ENCODE data around the gene ABCD1.

ABCD1 gene

DNA sequence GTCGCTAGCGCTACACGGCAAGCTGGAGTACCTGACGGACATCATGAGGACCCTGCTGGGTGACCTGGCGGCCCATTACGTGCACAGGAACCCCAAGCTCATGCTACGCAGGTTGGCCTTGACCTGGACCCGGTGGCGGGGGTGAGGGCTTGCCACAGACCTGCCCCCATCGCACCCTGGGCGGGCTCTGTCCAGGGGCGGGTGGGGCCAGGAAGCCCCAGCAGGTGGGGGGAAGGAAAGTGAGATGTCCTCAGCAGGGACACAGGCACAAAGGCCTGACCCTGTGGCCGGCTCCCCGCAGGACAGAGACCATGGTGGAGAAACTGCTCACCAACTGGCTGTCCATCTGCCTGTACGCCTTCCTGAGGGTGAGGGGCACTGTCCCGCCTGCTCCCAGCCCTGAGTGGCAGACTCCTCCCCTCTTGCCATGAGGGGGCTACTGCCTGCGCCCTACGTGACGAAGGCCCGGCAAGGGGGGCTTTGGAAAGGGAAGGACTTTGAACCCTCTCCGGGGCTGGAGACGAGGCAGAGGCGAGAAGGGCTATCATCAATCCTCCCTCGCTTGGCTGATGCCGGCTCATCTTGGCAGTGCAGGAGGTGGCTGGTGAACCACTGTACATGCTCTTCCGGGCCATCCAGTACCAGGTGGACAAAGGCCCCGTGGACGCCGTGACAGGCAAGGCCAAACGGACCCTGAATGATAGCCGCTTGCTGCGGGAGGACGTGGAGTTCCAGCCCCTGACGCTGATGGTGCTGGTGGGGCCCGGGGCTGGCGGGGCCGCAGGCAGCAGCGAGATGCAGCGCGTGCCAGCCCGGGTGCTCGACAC, 50.9 kb downstream of the ABCD1 start:
- no peak for DNase-seq

DNA sequence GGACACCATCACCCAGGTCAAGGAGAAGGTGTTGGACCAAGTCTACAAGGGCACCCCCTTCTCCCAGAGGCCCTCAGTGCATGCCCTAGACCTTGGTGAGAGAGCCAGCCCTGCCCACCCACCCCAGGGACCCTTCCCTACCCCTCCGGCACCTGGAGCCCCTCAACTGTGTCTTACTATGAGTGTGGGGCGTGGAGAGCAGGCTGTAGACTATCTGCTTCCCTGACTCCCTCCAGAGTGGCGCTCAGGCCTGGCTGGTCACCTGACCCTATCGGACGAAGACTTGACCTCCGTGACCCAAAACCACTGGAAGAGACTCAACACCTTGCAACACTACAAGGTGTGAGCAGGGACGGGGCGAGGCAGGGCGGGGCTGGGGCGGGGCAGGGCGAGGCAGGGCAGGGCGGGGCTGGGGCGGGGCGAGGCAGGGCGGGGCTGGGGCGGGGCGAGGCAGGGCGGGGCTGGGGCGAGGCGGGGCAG, 51.5 kb downstream of the ABCD1 start:
- no peak for DNase-seq

DNA sequence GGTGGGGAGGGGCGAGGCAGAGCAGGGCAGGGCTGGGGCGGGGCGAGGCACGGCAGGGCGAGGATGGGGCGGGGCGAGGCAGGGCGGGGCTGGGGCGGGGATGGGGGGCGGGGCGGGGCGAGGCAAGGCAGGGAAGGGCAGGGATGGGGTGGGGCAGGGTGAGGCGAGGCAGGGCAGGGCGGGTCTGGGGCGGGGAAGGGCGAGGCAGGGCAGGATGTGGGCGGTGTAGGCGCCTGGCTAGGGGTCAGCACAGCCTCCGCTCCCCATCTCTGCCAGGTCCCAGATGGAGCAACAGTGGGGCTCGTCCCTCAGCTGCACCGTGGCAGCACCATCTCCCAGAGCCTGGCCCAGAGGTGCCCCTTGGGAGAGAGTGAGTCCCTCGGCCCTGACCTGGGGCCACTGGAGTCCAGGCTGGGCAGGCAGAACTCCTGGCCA, 52.0 kb downstream of the ABCD1 start:
- no peak for DNase-seq

DNA sequence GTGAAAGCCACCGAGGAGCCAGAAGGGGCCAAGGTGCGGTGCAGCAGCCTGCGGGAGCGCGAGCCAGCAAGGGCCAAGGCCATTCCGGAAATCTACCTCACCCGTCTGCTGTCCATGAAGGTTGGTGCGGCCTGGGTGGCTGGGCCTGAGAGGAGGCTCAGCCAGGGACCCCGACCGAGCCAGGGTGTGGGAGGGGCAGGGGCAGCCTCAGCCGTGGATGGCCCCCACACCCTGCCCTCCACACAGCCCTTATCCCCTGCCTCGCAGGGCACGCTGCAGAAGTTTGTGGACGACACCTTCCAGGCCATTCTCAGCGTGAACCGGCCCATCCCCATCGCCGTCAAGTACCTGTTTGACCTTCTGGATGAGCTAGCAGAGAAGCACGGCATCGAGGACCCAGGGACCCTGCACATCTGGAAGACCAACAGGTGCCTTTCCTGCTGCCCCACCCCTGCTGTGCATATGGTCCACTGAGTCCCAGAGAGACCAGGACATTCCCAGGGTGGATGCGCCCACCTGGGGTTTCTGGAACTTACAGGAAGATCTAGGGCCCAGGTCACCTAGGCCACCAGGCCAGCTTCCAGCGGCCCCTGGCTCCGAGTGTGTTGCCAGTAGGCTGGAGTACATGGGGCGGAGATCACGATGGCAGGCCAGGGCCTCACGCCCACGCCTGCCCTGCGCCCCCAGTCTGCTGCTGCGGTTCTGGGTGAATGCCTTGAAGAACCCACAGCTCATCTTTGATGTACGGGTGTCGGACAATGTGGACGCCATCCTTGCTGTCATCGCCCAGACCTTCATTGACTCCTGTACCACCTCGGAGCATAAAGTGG, 52.8 kb downstream of the ABCD1 start:
- DNase-seq: no peak

DNA sequence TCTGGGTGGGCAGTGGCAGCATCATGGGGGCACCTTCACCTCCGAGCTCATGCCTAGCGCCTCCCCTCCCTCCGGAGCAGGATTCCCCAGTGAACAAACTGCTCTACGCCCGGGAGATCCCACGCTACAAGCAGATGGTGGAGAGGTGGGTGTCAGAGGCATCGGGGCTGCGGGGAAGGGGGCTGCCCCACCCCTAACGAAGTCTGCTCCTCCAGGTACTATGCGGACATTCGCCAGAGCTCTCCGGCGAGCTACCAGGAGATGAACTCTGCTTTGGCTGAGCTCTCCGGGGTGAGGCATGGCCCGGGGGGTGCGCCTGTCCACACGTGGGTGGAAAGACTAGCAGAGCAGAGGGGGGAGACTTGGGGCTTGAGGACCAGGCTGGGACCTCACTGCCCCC, 53.5 kb downstream of the ABCD1 start:
- DNase-seq: no peak

DNA sequence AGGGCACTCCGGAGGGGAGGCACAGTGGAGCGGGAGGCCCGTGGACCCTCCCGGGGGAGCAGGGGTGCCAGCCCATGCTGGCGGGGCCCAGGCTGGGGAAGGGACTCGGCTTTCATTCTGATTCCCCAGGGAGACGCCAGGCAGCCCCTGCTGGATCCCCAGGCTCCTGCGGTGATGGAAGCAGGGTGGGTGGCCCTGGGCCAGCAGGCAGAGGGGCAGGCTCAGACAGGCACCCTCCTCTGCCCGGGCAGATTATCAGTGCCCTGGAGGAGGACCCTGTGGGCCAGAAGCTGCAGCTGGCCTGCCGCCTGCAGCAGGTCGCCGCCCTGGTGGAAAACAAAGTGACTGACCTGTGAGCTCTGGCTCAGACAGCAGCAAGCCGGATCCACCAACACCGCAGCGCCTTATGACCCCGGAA, 54.0 kb downstream of the ABCD1 start:
- peak; percentile 45 for DNase-seq

DNA sequence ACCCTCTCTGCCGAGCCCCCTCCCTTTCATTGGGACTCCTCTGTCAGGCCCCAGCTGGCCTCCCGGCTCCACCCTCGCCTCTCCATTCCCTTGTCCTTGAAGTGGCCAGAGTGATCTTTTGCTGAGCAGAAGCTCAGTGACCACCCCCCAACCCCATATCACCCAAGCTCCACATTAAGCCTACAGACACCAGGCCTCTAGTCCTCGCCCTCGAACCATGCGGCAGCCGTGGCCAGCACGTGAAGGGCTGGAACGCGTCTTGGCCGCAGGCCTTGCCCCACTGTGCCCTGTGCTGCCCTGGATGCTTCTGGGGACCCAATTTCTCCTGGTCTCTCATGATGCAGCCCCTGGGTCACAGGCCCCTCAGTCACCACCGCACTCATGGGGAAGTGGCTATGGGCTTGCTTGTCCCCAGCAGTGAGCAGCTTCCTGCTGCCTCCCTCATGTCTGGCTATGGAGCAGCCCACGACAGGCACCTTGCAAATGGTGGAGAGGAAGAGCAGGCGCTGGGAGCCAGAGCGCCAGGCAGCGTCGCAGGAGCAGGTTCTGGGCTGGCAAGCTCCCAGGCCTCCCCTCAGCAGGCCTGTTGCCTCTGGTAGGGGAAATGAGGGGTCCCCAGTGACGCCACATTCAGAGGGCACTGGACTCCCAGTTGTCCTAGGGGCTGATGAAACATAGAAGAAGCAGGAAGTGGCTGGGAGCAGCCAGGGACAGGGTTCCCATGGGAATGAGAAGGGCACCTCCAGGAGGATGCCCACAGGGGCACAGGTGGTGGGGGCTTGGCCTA, 55.4 kb downstream of the ABCD1 start:
- no peak for DNase-seq

DNA sequence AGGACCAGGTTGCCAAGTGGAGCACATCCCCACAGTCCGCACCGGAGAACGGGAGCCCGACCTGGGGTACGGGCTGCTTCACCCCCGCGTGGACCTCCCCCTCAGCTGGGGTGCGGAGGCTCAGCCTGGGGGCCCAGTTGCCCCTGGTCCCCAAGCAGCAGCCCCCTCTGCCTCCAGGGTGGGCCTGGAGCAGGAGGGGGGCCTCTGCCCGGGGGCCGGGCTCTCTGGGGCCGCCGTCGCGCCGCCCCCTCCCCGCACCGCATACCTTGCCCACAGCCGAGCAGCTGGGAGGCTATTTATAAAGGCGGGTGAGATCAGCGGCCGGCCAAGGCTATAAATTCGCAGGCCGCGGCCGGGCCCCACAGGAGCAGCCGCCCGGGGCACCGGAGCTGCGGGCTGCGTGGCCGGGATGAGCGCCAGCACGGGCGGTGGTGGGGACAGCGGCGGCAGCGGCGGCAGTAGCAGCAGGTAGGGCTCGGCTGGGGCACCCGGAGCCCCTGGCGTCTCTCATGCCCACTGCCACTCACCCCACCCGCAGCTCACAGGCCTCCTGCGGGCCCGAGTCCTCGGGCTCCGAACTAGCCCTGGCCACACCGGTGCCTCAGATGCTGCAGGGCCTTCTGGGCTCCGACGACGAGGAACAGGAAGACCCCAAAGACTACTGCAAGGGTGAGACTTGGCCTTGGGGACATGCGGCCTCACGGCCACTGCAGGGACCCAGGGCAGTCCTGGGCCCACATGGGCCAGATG, 56.2 kb downstream of the ABCD1 start, which contains the start of gene SRPK3:
TSS of gene SRPK3 (plus strand) at position 364 of the 750 bp plus-strand sequence. CDS start at position 410, 46 bp downstream.
- DNase-seq: no peak

DNA sequence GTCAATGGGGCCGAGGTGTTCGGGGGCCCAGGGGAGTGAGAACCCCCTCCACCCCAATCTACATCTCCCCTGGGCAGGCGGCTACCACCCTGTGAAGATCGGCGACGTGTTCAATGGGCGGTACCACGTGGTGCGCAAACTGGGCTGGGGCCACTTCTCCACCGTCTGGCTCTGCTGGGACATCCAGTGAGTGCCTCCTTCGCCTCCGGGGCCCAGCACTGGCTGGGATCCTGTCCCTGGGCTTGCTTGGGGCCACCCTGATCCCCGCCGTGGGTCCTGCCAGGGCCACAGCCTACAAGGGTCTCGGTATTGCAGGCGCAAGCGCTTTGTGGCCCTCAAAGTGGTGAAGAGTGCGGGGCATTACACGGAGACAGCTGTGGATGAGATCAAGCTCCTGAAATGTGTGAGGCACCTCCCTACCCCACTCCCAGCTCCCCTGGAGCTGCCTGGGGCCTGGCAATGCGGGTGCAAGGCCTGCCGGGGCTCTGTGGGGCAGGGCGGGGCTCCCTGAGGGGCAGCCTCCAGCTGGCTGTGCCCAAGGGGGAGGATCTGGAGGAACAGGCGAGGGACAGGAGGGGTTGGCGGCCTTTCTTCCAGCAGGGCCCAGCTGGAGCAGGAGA, 56.9 kb downstream of the ABCD1 start:
- DNase-seq: no peak

DNA sequence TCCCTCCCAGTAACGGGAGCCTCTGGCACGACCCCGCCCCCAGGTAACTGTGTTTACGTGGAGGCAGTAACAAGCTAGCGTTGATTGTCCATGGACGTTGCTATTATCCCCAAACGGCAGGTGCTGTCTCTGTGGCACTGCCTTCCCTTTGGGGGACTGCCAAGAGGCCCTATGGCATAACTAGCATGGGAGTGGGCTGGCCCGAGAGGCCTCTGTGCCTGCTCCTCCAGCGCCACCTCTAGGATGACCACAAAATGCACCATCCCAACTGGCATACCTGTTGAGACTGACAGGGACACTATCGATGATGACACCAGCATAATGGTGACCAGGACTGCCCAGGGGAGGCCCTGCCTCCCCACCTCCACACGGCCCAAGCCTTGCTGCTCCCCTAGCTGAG, 57.7 kb downstream of the ABCD1 start:
- DNase-seq: peak; percentile 93

DNA sequence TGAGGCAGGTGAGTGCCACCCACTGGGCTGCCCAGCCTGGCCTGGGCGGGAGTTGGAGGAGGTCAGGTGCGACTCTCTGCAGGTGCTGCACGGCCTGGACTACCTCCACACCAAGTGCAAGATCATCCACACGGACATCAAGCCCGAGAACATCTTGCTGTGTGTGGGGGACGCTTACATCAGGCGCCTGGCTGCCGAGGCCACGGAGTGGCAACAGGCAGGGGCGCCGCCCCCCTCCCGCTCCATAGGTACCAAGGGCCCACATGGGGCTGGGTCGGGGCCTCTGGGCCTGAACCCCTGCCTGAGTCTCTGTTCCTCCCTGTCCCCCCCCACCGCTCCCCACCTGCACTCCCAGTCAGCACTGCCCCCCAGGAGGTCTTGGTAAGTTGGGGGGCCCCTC, 58.2 kb downstream of the ABCD1 start:
- no peak for DNase-seq

DNA sequence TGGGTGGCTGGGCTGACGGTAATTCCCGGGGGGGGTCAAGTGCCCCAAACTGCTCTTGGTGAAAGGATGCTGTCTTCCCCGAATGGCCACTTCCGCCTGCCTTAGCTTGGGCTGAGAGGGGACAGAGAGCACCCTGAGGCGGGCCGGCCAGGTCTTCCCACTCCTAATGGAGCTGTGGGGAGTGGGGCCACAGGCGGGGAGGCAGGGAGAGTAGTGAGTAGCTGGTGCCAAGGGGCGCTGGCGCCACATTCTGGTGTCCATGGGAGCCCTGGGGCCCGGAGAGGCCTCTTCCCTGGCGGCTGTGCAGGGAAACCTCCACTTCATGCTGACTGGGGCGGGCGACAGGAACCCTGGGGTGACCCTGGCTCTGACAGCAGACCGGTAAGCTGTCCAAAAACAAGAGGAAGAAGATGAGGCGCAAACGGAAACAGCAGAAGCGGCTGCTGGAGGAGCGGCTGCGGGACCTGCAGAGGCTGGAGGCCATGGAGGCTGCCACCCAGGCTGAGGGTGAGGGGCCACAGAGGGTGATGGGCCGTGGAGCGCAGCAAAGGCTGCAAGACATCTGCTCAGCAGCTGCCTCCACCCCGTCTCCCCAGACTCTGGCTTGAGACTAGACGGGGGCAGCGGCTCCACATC, 58.8 kb downstream of the ABCD1 start:
- DNase-seq: no peak

DNA sequence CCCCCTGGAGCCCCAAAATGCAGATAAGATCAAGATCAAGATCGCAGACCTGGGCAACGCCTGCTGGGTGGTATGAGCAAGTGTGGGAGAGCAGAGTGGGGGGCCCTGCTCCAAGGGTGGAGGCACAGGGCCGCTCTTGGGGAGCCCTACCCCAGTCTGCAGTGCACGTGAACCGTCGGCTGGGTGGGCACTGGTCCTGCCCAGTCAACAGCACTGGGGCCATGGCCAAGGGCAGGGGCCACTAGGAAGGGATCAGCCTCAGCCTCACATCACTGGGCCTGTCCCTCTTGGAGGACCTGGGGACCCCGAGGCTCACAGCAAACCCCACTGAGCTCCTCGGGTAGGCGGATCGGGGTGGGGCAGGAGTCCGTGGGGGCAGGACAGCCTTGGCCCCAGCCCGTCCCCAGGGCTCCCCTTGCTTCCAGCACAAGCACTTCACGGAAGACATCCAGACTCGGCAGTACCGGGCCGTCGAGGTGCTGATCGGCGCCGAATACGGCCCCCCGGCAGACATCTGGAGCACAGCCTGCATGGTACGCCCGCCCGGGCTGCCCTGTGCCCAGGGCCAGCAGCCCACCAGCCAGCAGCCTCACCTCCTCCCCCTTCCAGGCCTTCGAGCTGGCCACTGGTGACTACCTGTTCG, 59.8 kb downstream of the ABCD1 start:
- DNase-seq: no peak

DNA sequence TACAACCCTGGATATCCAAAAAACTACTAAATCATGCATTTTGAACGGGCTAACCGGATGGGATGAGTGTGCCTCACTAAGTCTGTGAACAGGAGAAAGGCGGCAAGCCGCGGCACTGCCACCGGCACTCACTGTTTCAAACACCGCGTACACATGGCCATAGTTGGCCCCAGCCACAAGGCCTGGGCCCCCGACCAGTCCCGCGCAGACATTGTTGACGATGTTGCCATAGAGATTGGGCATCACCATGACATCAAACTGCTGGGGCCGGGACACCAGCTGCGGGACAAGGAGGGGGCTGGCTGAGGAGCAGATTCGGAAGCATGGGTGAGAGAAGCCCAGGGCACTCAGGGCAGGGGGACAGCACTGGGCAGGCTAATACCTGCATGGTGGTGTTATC, 62.0 kb downstream of the ABCD1 start:
- no peak for DNase-seq

DNA sequence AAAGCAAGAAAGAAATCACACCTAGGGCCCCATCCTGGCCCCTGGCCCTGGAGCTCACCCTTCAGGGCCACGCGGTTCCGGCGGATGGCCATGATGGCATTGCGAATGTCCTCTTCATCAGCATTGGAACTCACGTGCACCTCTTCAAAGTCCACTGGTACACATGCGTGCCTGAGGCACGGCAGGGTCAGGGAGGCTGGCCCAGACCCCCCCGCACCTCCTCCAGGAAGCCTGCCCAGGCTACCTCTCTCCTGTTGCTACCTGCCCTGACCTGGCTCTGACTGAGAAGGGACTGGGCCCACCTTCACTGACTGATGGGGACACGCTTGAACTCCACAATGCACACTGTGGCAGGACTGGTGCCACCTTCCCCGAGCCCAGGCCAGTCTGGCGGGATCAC, 65.0 kb downstream of the ABCD1 start:
- no peak for DNase-seq

DNA sequence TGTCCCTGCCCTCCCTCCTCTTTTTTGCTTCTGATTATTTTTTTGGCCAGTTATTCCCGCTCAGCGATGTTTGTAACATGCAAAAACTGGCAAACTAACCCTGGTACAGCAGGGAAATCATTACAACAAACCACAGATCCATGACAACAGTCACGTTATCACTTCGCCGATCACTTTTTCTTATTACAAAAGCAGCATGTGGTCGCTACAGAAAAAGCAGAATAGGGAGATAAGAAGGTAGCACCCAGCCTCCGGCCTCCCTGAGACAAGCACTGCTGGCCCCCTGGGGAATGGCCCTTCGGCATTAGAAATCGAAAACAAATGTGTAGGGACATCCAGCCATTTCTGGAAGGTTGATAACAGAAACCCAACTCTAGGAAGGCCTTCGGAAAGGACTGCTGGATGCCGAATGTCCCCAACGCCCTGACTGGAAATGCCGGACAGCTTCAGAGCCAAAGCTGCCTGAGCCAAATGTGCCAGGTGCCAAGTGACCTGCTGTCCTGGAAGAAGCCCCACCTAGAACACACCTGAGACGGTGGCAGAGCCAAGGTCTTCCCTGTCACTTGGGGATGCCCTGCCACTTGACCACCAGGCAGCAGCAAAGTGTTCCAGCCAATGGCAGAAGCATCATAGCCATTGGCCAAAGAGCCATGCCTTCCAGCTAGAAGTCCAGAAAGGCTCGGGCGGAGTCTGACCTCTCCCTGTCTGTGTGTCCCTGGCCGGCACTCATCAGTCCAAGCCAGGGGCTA, 66.6 kb downstream of the ABCD1 start:
- no peak for DNase-seq

DNA sequence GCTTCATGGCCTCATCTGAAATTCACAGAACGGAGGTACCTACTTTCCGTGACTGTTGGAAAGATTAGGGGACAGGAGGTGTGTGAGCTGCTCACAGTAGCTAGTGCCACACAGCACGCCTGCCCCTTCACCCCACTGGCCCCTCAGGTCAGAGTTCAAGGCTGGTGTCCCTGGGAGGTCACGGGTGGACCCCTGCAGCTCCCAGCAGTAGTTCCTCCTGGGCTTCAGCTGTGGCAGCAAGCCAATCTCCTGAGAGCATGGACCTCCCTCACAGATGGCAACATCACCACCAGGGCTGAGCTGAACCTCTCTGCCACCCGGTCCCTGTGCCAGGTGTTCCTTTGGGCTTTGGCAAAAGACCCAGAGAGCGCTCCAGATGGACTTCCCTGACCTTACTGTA, 67.7 kb downstream of the ABCD1 start:
- DNase-seq: peak; percentile 47

DNA sequence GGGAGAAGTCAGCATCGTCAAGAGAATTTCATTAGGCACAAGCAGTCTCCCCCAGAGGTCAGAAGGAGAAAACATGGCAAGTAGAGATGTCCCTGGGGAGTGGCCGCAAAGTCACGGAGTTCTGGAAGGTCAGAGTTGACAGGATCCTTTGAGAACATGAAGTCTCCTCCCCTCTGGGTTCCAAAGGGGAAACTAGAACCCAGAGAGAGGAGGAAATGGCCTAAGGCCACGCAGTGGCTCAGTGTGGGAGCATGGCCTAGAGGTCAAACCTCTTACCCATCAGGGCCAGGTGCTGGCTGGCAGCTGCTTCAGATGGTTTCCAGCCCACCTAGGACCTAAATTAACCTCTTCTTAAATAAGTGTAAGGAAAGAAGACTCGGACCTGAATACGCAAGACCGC, 68.6 kb downstream of the ABCD1 start:
- DNase-seq: no peak

Measured in NCI-H1694 (cell line).